NCI-H82 treated with DMSO at 0.1 percent for 48 hours (cell line): ENCODE results near the gene PABPC3.
A peak's percentile ranks its signal among the peaks of the same experiment; 100 is the strongest.

ENCODE experiments used
- DNase-seq: peaks from one replicate; lab custom pipeline; 2025; ENCODE audit not compliant: unreplicated experiment; lab: John Stamatoyannopoulos, UW

Gene PABPC3

GRCh38 chr13:25110956-25111584, 15.1 kb downstream of the PABPC3 start:
- no peak for DNase-seq

GRCh38 chr13:25111585-25111956, 15.6 kb downstream of the PABPC3 start:
- DNase-seq: peak; percentile 11

GRCh38 chr13:25112695-25113255, 16.8 kb downstream of the PABPC3 start:
- DNase-seq: peak; percentile 53

- peak; percentile 86 for DNase-seq
These were observed 18.3 kb downstream of the PABPC3 start for GRCh38 chr13:25114220-25114619.

- no peak for DNase-seq
These were observed 20.1 kb downstream of the PABPC3 start for GRCh38 chr13:25116044-25116443.

- DNase-seq: no peak
These were observed 21.4 kb downstream of the PABPC3 start for GRCh38 chr13:25117312-25117711.

- DNase-seq: no peak
These were observed 22.5 kb downstream of the PABPC3 start for GRCh38 chr13:25118378-25118905.

GRCh38 chr13:25130944-25131343, 35.0 kb downstream of the PABPC3 start:
- no peak for DNase-seq

- DNase-seq: no peak
These were observed 36.0 kb downstream of the PABPC3 start for GRCh38 chr13:25131881-25132420.

GRCh38 chr13:25132751-25133390, 36.9 kb downstream of the PABPC3 start:
- no peak for DNase-seq

GRCh38 chr13:25135896-25136295, 40.0 kb downstream of the PABPC3 start:
- DNase-seq: no peak

- DNase-seq: no peak
These were observed 41.2 kb downstream of the PABPC3 start for GRCh38 chr13:25136880-25137787.

GRCh38 chr13:25137788-25138115, 41.8 kb downstream of the PABPC3 start:
- no peak for DNase-seq

- no peak for DNase-seq
These were observed 45.1 kb downstream of the PABPC3 start for GRCh38 chr13:25141042-25141441.

GRCh38 chr13:25143706-25144105, 47.8 kb downstream of the PABPC3 start:
- DNase-seq: no peak

GRCh38 chr13:25147638-25148401, 51.9 kb downstream of the PABPC3 start:
- no peak for DNase-seq

GRCh38 chr13:25148402-25148771, 52.5 kb downstream of the PABPC3 start:
- DNase-seq: no peak
